Epithelial cell of esophagus (primary cell): ENCODE measurements around the gene KIF17.

Experiments used
- DNase-seq: peaks from one replicate; pipeline ENCODE4 v3.0.0; 2010; ENCODE audit warnings: low read depth
- H3K4me3 ChIP-seq: 2 replicates; pipeline ENCODE4 v1.5.1; 2011; ENCODE audit warnings: mild to moderate bottlenecking, low read length, control low read depth
- TF ChIP-seq, protein P1 (sequence below): IDR thresholded peaks from 2 replicates; pipeline ENCODE4 v1.5.1; 2011; ENCODE audit warnings: low read depth, mild to moderate bottlenecking, low read length, control low read depth, inconsistent platforms; ENCODE audit not compliant: insufficient read depth; ENCODE audit errors: missing control alignments

KIF17 gene

DNA sequence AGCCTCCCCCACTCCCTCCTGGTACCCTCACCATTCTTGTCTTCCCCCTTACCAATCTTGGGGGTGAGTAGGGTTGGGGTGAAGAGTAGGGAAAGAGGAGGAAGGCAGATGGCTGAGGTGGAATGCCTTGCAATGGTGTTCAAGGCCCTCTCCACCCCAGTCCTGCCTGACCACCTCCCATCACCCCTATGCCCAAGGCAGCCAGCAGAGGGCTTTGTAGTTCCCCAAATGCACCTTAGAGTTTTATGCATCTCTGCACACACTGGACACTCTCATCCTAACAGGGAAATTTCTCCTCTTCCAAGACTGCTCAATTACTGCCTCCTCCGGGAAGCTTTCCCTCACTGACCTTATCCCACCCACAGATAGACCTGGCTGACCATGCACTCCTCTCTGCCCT lies 15.4 kb downstream of the KIF17 start:
- DNase-seq: peak; percentile 29
- H3K4me3 ChIP-seq: no peak overlapping the region
- TF ChIP-seq, protein P1, sequence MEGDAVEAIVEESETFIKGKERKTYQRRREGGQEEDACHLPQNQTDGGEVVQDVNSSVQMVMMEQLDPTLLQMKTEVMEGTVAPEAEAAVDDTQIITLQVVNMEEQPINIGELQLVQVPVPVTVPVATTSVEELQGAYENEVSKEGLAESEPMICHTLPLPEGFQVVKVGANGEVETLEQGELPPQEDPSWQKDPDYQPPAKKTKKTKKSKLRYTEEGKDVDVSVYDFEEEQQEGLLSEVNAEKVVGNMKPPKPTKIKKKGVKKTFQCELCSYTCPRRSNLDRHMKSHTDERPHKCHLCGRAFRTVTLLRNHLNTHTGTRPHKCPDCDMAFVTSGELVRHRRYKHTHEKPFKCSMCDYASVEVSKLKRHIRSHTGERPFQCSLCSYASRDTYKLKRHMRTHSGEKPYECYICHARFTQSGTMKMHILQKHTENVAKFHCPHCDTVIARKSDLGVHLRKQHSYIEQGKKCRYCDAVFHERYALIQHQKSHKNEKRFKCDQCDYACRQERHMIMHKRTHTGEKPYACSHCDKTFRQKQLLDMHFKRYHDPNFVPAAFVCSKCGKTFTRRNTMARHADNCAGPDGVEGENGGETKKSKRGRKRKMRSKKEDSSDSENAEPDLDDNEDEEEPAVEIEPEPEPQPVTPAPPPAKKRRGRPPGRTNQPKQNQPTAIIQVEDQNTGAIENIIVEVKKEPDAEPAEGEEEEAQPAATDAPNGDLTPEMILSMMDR: peak; percentile 52

DNA sequence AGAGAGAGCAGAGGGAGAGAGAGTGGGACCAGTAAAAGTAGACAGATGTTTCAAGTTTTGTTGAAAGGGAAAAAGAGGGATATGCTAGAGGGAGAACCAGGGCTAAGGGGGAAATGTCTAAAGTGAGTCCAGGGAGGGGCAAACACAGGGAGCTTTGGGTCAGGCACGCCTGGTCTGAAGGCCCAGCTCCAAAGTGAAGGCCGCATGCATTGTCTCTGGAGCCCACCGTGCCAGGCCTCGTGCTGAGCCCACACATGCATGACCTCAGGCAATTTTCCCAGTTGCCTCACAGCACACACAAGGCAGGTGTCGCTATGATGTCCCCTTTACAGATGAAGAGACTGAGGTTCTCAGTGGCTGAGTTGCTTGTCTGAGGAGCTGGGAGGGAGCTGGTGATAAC lies 16.0 kb downstream of the KIF17 start:
- DNase-seq: no peak
- no peak overlapping the region for H3K4me3 ChIP-seq
- TF ChIP-seq, protein P1: no peak

DNA sequence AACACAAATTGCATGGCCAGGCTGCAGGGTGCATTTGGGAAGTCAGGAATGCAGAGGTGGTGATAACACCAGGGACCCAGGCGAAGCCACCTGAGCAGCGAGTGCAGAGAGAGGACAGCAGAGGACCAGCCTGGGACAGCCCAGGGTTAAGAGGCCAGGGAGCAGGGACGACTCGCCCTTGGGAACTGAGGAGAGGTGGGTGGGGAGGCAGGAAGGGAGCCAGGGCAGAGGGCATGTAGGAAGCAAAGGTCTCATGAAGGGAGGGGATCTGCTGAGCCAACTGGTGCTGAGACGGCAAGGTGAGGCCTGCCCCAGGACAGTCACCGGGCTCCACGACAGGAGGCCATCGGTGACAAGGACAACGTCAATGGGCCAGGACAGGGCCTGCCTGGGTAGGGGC lies 16.4 kb downstream of the KIF17 start:
- DNase-seq: no peak
- TF ChIP-seq, protein P1: no peak
- H3K4me3 ChIP-seq: no peak overlapping the region

DNA sequence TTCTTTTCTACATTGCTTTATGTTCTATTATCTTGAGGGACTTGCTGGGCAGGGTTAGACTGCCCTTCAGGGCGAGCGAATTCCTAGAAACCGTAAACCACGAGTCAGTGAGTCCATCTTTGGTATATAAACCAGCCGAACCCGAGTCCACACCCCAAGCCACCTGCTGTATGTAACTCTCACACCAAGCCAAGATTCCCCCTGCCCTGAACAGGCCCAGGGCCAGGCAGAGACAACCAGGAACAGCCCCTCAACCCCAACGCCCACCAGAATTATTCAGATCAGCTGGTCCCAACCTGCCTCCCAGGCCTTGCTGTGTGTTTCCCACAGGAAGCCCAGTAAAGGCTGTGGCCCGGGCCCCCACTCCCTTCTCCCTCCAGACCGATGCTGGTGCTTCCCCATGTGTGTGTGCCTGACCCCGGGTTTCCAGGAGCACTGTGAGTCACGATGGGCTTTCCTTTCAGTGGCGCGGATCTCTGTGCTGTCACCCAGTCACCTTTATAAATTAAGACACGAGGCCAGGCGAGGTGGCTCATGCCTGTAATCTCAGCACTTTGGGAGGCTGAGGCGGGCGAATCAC lies 17.1 kb downstream of the KIF17 start:
- TF ChIP-seq, protein P1: no peak
- no peak overlapping the region for H3K4me3 ChIP-seq
- DNase-seq: no peak

DNA sequence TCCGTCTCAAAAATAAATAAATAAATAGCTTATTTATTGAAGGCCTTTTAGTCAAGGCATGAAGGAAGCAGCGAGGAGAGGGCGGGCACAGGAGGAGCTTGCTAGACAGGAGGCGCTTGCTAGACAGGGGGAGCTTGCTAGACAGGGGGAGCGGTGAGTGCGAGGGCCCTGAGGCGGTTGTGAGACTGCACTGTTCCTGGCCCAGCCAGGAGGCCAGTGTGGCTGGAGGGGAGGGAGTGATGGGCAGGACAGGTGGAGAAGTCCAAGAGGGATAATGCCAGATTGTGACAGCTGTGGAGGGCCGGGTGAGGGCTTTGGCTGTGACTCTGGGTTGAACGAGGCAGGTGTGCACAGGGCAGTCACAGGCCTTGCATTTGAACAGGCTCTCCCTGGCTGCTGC lies 18.2 kb downstream of the KIF17 start:
- no peak overlapping the region for H3K4me3 ChIP-seq
- TF ChIP-seq, protein P1: no peak
- peak; percentile 58 for DNase-seq

DNA sequence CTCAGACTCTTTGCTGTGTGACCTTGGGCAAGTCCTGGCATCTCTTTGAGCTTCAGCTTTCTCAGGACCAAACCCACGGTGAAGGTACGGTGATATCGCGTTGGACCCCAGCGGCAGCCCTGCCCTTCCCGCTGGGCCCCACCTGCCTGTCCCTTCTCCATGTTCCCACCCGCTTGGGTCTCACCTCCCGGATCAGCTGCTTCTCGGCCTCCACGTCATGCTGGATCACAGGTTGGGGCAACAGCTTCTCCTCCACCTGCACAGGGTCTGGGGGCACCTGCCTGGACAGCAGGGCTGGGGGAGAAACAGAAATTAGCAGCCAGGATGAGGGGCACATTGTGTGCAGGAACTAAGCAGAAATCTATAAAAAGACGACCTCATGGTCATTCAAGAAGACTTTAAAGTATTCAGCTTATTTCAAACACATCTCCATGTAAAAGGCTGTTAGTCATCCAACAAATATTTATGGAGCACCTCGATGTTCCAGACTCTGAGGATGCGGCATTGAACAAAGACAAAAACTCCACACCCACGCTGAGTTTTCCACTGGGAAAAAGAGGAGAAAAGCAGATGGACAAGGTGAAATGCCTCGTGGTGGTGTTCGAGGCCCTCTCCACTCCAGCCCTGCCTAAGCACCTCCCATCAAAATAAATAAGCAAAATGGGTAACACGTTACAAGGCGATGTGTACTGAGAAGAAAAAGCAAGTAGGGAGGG lies 19.5 kb downstream of the KIF17 start:
- H3K4me3 ChIP-seq: no peak overlapping the region
- TF ChIP-seq, protein P1: no peak
- DNase-seq: peak; percentile 34

DNA sequence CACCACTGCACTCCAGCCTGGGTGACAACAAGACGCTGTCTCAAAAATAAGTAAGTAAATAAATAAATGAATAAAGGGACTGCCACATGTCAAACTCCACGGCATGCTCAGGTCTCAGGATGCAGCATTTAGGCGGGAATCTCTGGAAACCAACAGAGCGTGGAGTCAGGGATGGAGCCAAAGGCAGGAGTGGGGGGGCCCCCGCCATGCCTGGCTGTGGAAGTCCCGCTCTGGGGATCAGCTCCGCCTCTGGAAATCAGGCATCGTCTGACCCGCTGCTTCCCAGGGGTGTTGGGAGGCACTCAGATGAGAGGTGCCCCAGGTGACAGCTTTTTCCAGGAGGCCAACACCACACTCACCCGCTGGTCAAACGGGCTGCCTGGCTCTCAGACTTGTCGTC lies 20.2 kb downstream of the KIF17 start:
- TF ChIP-seq, protein P1: no peak
- H3K4me3 ChIP-seq: no peak overlapping the region
- no peak for DNase-seq
